K562 (cell line): ENCODE results near the gene CHRNG. TPM values are rescaled to one million over a fixed set of nuclear protein-coding genes. Genes with fewer than 3 reads are reported as not detected.
A peak's percentile ranks its signal among the peaks of the same experiment; 100 is the strongest.

Experiments used
- ATAC-seq: fragments of 200-7000 bp; cut with Tn5 transposase; 3 replicates; pipeline ENCODE4 v1.9.1; 2020; ENCODE audit warnings: moderate library complexity
- BruUV-seq: library from RNA; stranded (reverse); fragments of 400-500 nt; replicated peaks from 2 replicates; lab custom pipeline; 2021; lab: Mats Ljungman, UMichigan
- CTCF ChIA-PET: fragments of 300-600 bp; formaldehyde crosslinking; extraction: SDS; loops from one replicate; lab custom pipeline; 2021; ENCODE audit warnings: low intra/inter-chr PET ratio; lab: Yijun Ruan, JAX
- POLR2A ChIA-PET: fragments of 300-600, 350-650 bp; sonication (Branson Sonifier 250); formaldehyde crosslinking; extraction: SDS; loops from one replicate; lab custom pipeline; 2021; ENCODE audit warnings: antibody characterized with exemption, inconsistent platforms; lab: Yijun Ruan, JAX
- DNase-seq, 4 experiments: peaks; one replicate each; pipeline versions ENCODE4 v3.0.0 to v3.0.0-alpha.2; 2011 to 2018; ENCODE audit warnings: low spot score in 3 of 4, mixed read lengths in 3 of 4; ENCODE audit errors: extremely low read depth in 1 of 4
- FAIRE-seq: peaks from 2 replicates; lab custom pipeline; 2011; peaks lifted over from hg19 to GRCh38; lab: Jason Lieb, UNC
- H2AFZ ChIP-seq: 2 replicates; pipeline ENCODE4 v1.6.0; 2011; ENCODE audit warnings: low read depth, low read length, control low read depth, inconsistent platforms
- H3K27ac ChIP-seq: fragments of 200-600 bp; 3 replicates; pipeline ENCODE4 v1.8.0; 2011; ENCODE audit warnings: low read depth, mild to moderate bottlenecking, control low read depth, inconsistent platforms, low read length, moderate library complexity, mixed read lengths; ENCODE audit errors: extremely low read depth
- H3K27me3 ChIP-seq, 2 experiments: fragments of 300-600 bp in 1 of 2; 2 replicates in 1 of 2; 3 replicates in 1 of 2; pipeline versions ENCODE4 v1.6.0 to v1.8.0; 2011; ENCODE audit warnings: inconsistent platforms in 2 of 2, low read length in 2 of 2, mild to moderate bottlenecking in 1 of 2, mixed read lengths in 1 of 2, moderate library complexity in 1 of 2; ENCODE audit not compliant: control insufficient read depth in 2 of 2, insufficient read depth in 2 of 2
- H3K36me3 ChIP-seq: fragments of 300-600 bp; 3 replicates; pipeline ENCODE4 v1.8.0; 2011; ENCODE audit warnings: mild to moderate bottlenecking, low read length, inconsistent platforms; ENCODE audit not compliant: control insufficient read depth, insufficient read depth
- H3K4me1 ChIP-seq, 2 experiments: fragments of 200-600 bp in 1 of 2; replicated peaks in 1 of 2; 2 replicates in 1 of 2; 3 replicates in 1 of 2; pipeline versions ENCODE4 v1.5.1 to v1.8.0; 2011; ENCODE audit warnings: inconsistent platforms in 2 of 2, low read length in 2 of 2, mild to moderate bottlenecking in 1 of 2, mixed read lengths in 1 of 2, moderate library complexity in 1 of 2; ENCODE audit not compliant: control insufficient read depth in 2 of 2, insufficient read depth in 2 of 2
- H3K4me2 ChIP-seq: 2 replicates; pipeline ENCODE4 v1.6.1; 2011; ENCODE audit warnings: low read length, control low read depth, inconsistent platforms, mixed read lengths; ENCODE audit not compliant: insufficient read depth
- H3K4me3 ChIP-seq: fragments of 200-600 bp; sonication (generic), shearing (Covaris generic); 2 replicates; pipeline ENCODE4 v1.5.1; 2016; ENCODE audit warnings: control low read depth, inconsistent platforms
- H3K79me2 ChIP-seq: fragments of 200-600 bp; 3 replicates; pipeline ENCODE4 v1.8.0; 2011; ENCODE audit warnings: low read length, inconsistent platforms; ENCODE audit not compliant: control insufficient read depth, insufficient read depth
- H3K9ac ChIP-seq, 2 experiments: 2 replicates each; pipeline versions ENCODE4 v1.6.0 to v1.6.1; 2011; ENCODE audit warnings: low read depth in 2 of 2, low read length in 2 of 2, control low read depth in 1 of 2, inconsistent platforms in 1 of 2, mild to moderate bottlenecking in 1 of 2, mixed read lengths in 1 of 2; ENCODE audit not compliant: insufficient read depth in 1 of 2
- H3K9me1 ChIP-seq: one replicate; pipeline ENCODE4 v1.6.0; 2011; ENCODE audit warnings: inconsistent platforms, mild to moderate bottlenecking, low read length, moderate library complexity; ENCODE audit not compliant: control insufficient read depth, insufficient read depth
- H3K9me3 ChIP-seq: replicated peaks from 2 replicates; pipeline ENCODE4 v1.5.1; 2011; ENCODE audit warnings: low read depth, low read length, inconsistent platforms; ENCODE audit not compliant: control insufficient read depth, insufficient read depth
- H4K20me1 ChIP-seq: replicated peaks from 2 replicates; pipeline ENCODE4 v1.6.1; 2011; ENCODE audit warnings: low read length, inconsistent platforms, mixed read lengths; ENCODE audit not compliant: control insufficient read depth, insufficient read depth
- CREB1 ChIP-seq, 2 experiments: sonication (generic) in 1 of 2; formaldehyde crosslinking in 1 of 2; IDR thresholded peaks; 2 replicates each; pipeline versions ENCODE4 v1.6.1 to v1.8.0; 2012 to 2022; ENCODE audit warnings: inconsistent platforms in 1 of 2, mild to moderate bottlenecking in 1 of 2, missing genetic modification reagents in 1 of 2, moderate library complexity in 1 of 2
- NBN ChIP-seq: fragments of 450-650 bp; IDR thresholded peaks from 2 replicates; pipeline ENCODE4 v1.6.1; 2016; ENCODE audit warnings: low read depth, mild to moderate bottlenecking
- POLR2G ChIP-seq: fragments of 200-400 bp; formaldehyde crosslinking; IDR thresholded peaks from 2 replicates; pipeline ENCODE4 v1.6.1; 2017; ENCODE audit warnings: low read depth, mild to moderate bottlenecking, antibody characterized with exemption, low read length, moderate library complexity
- WGBS: fragments of 100-300 bp; shearing (Covaris generic); methylation state at CpG from one replicate; pipeline ENCODE4 v1.1.6; 2016; ENCODE audit warnings: low coverage, mixed read lengths; ENCODE audit not compliant: insufficient coverage; ENCODE audit errors: missing lambda C conversion rate; 5-methylcytosine and 5-hydroxymethylcytosine counted together
- in situ Hi-C: fragments of 300-500 bp; cut with MboI; formaldehyde crosslinking; loops from 4 replicates; pipeline ENCODE4 v1.15.0; 2018; ENCODE audit warnings: inconsistent platforms, mixed read lengths
- intact Hi-C: fragments of 100-400 bp; cut with micrococcal nuclease; formaldehyde crosslinking; loops from 2 replicates; pipeline ENCODE4 v1.14.2; 2022
- polyA plus RNA-seq, 8 experiments: library from polyadenylated mRNA; depleted of rRNA in 4 of 8; stranded (reverse) in 5 of 8; unstranded in 3 of 8; fragments of >200 nt; fragmentation: Nextera tagmentation in 2 of 8; fragmentation: Illumina TruSeq in 1 of 8; extraction: Ambion mirVana in 2 of 8; extraction: Trizol in 1 of 8; gene quantifications; 2 replicates each; pipeline versions ENCODE4 v1.2.1 to v1.2.3, GENCODE V29; 2011 to 2014; ENCODE audit warnings: inconsistent platforms in 1 of 8, missing spikeins in 1 of 8
- total RNA-seq, 7 experiments: library from RNA; depleted of rRNA in 6 of 7; stranded (reverse); fragments of >200 nt in 6 of 7; fragmentation: Illumina TruSeq in 2 of 7; extraction: Trizol in 2 of 7; gene quantifications; 2 replicates each; pipeline versions ENCODE4 v1.2.1 to v1.2.3, GENCODE V29; 2011 to 2021; ENCODE audit warnings: low replicate concordance in 1 of 7
- TF ChIP-seq, protein P1 (sequence below), 2 experiments: IDR thresholded peaks; 2 replicates each; pipeline ENCODE4 v1.6.1; 2011; ENCODE audit warnings: borderline replicate concordance in 1 of 2, control low read depth in 1 of 2, low read depth in 1 of 2, low read length in 1 of 2, mild to moderate bottlenecking in 1 of 2, mixed read lengths in 1 of 2, moderate library complexity in 1 of 2; ENCODE audit not compliant: insufficient read depth in 1 of 2, insufficient read length in 1 of 2, poor library complexity in 1 of 2, severe bottlenecking in 1 of 2; ENCODE audit errors: extremely low read depth in 1 of 2
- TF ChIP-seq, protein P2 (sequence below): fragments of 450-650 bp; IDR thresholded peaks from 2 replicates; pipeline ENCODE4 v1.6.1; 2016; ENCODE audit warnings: mild to moderate bottlenecking, moderate library complexity

The CHRNG gene
- total and polyA plus RNA-seq, 9 of the 15 experiments (the other 6 are each of a cell fraction or from before 2014, with no cell fraction given) = not detected

DNA sequence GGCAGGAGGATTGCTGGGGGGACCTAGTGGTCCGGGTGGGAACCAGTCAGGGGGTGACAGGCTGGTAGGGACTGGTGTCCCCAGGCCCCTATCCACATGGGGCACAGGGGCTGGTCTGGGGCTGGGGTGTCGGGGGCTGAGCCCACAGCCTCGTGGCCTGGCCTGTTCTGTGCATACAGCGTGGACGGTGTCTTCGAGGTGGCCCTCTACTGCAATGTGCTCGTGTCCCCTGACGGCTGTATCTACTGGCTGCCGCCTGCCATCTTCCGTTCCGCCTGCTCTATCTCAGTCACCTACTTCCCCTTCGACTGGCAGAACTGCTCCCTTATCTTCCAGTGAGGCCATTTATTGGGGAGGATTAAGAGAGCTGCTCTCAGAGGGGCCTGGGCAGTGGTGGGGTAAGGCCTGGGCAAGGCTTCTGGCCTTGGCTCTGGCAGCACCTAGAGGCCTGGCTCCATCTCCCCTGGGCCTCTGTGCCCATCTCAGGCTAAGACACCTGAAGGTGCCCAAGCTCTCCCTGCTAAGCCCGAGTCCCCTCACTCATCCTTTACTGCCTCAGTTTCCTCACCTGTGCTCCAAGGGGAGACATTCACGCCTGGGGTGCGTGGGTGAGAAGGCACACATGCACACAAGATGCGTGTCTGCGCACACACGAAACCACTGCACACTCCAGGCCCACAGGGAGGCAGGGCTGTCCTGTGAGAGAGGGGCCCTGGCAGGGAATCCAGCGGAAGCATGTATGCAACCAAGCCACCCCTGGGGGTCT is 1.9 kb downstream of the CHRNG start:
- ATAC-seq (peak; percentile 5; the same call in 1 of the 3 replicates), DNase-seq (peak in 1 of 4 experiments; percentile 23), FAIRE-seq (no peak)
- H3K79me2 ChIP-seq = no peaks in the 10 kb centered on the region
- TF ChIP-seq POLR2G (peak; percentile 31), CREB1 (IDR thresholded peaks at IDR 0.05) (no peak), CREB1 (CRISPR knock-in tag; IDR thresholded peaks at IDR 0.05) (no peak), NBN (no peak)
- TF ChIP-seq, protein P1, sequence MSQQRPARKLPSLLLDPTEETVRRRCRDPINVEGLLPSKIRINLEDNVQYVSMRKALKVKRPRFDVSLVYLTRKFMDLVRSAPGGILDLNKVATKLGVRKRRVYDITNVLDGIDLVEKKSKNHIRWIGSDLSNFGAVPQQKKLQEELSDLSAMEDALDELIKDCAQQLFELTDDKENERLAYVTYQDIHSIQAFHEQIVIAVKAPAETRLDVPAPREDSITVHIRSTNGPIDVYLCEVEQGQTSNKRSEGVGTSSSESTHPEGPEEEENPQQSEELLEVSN (IDR thresholded peaks at IDR 0.05; ENCODE audit: borderline replicate concordance in 1 of 2, extremely low read depth in 1 of 2, insufficient read depth in 1 of 2, insufficient read length in 1 of 2, low read depth in 1 of 2, low read length in 1 of 2, poor library complexity in 1 of 2, severe bottlenecking in 1 of 2) = peak in 1 of 2 experiments; percentile 29
- TF ChIP-seq, protein P2, sequence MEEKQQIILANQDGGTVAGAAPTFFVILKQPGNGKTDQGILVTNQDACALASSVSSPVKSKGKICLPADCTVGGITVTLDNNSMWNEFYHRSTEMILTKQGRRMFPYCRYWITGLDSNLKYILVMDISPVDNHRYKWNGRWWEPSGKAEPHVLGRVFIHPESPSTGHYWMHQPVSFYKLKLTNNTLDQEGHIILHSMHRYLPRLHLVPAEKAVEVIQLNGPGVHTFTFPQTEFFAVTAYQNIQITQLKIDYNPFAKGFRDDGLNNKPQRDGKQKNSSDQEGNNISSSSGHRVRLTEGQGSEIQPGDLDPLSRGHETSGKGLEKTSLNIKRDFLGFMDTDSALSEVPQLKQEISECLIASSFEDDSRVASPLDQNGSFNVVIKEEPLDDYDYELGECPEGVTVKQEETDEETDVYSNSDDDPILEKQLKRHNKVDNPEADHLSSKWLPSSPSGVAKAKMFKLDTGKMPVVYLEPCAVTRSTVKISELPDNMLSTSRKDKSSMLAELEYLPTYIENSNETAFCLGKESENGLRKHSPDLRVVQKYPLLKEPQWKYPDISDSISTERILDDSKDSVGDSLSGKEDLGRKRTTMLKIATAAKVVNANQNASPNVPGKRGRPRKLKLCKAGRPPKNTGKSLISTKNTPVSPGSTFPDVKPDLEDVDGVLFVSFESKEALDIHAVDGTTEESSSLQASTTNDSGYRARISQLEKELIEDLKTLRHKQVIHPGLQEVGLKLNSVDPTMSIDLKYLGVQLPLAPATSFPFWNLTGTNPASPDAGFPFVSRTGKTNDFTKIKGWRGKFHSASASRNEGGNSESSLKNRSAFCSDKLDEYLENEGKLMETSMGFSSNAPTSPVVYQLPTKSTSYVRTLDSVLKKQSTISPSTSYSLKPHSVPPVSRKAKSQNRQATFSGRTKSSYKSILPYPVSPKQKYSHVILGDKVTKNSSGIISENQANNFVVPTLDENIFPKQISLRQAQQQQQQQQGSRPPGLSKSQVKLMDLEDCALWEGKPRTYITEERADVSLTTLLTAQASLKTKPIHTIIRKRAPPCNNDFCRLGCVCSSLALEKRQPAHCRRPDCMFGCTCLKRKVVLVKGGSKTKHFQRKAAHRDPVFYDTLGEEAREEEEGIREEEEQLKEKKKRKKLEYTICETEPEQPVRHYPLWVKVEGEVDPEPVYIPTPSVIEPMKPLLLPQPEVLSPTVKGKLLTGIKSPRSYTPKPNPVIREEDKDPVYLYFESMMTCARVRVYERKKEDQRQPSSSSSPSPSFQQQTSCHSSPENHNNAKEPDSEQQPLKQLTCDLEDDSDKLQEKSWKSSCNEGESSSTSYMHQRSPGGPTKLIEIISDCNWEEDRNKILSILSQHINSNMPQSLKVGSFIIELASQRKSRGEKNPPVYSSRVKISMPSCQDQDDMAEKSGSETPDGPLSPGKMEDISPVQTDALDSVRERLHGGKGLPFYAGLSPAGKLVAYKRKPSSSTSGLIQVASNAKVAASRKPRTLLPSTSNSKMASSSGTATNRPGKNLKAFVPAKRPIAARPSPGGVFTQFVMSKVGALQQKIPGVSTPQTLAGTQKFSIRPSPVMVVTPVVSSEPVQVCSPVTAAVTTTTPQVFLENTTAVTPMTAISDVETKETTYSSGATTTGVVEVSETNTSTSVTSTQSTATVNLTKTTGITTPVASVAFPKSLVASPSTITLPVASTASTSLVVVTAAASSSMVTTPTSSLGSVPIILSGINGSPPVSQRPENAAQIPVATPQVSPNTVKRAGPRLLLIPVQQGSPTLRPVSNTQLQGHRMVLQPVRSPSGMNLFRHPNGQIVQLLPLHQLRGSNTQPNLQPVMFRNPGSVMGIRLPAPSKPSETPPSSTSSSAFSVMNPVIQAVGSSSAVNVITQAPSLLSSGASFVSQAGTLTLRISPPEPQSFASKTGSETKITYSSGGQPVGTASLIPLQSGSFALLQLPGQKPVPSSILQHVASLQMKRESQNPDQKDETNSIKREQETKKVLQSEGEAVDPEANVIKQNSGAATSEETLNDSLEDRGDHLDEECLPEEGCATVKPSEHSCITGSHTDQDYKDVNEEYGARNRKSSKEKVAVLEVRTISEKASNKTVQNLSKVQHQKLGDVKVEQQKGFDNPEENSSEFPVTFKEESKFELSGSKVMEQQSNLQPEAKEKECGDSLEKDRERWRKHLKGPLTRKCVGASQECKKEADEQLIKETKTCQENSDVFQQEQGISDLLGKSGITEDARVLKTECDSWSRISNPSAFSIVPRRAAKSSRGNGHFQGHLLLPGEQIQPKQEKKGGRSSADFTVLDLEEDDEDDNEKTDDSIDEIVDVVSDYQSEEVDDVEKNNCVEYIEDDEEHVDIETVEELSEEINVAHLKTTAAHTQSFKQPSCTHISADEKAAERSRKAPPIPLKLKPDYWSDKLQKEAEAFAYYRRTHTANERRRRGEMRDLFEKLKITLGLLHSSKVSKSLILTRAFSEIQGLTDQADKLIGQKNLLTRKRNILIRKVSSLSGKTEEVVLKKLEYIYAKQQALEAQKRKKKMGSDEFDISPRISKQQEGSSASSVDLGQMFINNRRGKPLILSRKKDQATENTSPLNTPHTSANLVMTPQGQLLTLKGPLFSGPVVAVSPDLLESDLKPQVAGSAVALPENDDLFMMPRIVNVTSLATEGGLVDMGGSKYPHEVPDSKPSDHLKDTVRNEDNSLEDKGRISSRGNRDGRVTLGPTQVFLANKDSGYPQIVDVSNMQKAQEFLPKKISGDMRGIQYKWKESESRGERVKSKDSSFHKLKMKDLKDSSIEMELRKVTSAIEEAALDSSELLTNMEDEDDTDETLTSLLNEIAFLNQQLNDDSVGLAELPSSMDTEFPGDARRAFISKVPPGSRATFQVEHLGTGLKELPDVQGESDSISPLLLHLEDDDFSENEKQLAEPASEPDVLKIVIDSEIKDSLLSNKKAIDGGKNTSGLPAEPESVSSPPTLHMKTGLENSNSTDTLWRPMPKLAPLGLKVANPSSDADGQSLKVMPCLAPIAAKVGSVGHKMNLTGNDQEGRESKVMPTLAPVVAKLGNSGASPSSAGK = peak; percentile 17; the same call in 1 of the 2 replicates
- H2AFZ ChIP-seq = no peak overlapping the region
- CTCF ChIA-PET = no interaction called here
- no peaks in the 10 kb centered on the region for H3K9me3 ChIP-seq
- intact Hi-C loops = no loop called here
- H3K27ac ChIP-seq = no peak overlapping the region
- POLR2A ChIA-PET = interaction anchor here (0.7 to 1.1 kb wide), 2 partner anchors 9 to 10 kb away, joined by 3 read pairs; partner anchors contain the start of genes EIF4E2 and TIGD1
- in situ Hi-C loops = no loop called here
- H3K9me1 ChIP-seq = no peaks in the 10 kb centered on the region
- no peak overlapping the region for H3K4me2 ChIP-seq
- H4K20me1 ChIP-seq = no peaks in the 10 kb centered on the region
- H3K4me3 ChIP-seq = no peak overlapping the region
- H3K36me3 ChIP-seq = no peaks in the 10 kb centered on the region
- WGBS = 32% methylated on average over 13 of the region's 19 CpGs
- peaks cover 0 to 38% of the 10 kb centered on the region in 2 experiments; a peak in 3 of 5 replicates for H3K4me1 ChIP-seq
- H3K27me3 ChIP-seq = no peaks in the 10 kb centered on the region
- H3K9ac ChIP-seq = peak overlapping the region in 1 of 2 experiments; percentile 26; a peak in 1 of 4 replicates
- no TSS peak for BruUV-seq
